Body of pancreas (tissue), 4 donors: Measurements from ENCODE around the gene TBC1D4.

Experiments
- CTCF ChIP-seq, 7 experiments: fragments of 450-650 bp in 4 of 7; fragments of 200-600 bp in 3 of 7; sonication (generic) in 3 of 7; IDR thresholded peaks; one replicate each; pipeline ENCODE4 v1.5.1; 2016 to 2019; ENCODE audit warnings: antibody characterized with exemption in 7 of 7
- POLR2A ChIP-seq, 3 donors: fragments of 450-650 bp; IDR thresholded peaks; one replicate each; pipeline ENCODE4 v1.6.1; 2016; ENCODE audit warnings: antibody characterized with exemption in 3 of 3, mild to moderate bottlenecking in 2 of 3

GRCh38 chr13:75445717-75446499 lies 36.1 kb downstream of the TBC1D4 start:
- TF ChIP-seq CTCF (IDR thresholded peaks at IDR 0.05) (no peak), POLR2A (IDR thresholded peaks at IDR 0.05) (no peak)
